ENCODE data around the gene STAT1.
"Not testable (repeated sequence)": the region's sequence is repeated elsewhere in the genome, so short reads cannot be mapped to it uniquely, and the experiment has no call there.

The STAT1 gene

DNA sequence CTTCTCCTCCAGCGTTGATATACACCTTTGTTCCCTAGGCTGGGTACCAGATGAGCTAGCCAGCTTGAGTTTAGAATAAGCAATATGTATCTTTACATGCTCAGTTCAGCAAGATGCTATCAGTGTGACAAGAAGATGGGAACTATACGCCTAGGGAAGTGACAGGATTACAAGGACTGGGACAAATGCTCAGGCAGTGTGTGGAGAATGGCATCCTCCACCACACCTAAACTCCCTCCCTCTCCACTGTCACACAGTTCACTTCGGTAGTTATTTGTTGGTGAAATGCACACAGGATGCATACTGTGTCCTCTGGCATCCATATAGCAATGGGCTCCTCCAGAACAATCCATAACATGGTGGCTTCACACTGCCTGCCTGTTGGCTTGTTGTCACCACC lies 7.7 kb downstream of the STAT1 start:
- DNase-seq, result no peak

GRCh38 chr2:191003405-191004309 lies 10.3 kb downstream of the STAT1 start:
- DNase-seq, result no peak

DNA sequence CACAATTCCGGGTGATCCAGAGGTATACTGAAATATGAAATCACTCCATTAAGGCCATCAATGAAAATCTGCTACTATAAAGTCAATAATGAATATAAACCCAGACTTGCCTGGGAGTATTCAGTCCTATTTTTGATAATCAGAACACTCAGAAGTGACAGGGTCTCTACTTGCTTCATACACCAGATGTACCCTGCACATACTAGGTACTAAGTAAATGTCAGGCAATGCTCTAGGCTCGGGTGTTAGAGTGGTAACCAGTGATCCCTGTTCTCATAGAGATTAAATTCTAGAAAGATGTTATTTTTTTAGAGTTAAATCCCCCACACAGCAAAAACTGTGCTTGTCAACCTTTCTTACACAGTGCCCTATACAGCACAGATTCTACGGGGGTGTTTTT lies 12.3 kb downstream of the STAT1 start:
- no peak for DNase-seq

- no peak for DNase-seq
These were observed 12.9 kb downstream of the STAT1 start for GRCh38 chr2:191001032-191001431.

DNA sequence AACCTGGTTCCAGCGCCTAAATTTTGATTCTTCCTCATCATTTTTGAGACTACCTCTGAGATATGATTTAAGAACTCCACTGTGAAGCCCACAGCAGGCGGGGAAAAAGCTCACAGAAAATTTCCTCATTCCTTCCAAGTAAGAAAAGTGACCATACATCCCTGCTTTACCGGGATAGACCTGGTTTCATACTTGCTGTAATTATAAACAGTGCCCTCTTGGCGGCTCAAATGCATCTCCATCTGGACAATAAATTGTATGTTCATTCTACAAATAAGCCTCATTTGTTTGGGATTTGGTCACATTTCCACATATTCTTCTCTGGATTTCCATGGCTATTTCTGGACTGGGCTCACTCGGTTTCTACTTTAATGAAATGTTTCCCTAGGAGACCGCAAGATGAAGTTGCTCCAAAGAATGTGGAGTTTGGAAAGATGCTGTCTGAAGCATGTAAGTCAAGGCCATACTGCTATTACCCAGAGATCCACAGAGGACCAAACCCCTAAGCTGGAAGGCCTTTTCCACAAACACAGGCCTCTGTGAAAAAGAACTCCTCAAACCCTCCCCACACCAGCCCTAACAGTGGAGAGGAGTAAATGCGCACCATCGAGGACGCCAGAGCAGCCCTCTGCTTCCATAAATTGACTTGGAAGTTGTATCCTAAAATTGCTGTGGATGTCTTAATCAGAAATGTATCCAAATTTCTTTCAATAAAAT lies 13.9 kb downstream of the STAT1 start:
- no peak for DNase-seq

DNA sequence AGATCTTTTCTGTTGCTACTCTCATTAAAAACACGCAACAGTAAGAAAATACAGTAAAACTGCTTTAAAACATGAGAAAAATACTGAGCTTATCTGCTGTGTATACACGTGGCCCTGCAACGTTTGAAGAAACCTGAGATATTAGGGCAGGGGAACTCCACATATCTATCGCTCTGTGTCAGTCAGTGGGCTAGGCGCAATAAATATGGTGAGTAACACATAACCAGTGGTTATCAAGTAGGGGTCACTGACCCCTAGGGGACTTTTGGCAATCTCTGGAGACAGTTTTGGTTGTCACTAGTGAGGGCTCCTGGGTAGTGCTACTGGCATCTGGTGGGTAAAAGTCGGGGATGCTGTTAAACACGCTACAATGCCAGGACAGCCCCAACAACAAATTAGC lies 14.9 kb downstream of the STAT1 start:
- no peak for DNase-seq

GRCh38 chr2:190997526-190998113 lies 16.4 kb downstream of the STAT1 start:
- no peak for DNase-seq

DNA sequence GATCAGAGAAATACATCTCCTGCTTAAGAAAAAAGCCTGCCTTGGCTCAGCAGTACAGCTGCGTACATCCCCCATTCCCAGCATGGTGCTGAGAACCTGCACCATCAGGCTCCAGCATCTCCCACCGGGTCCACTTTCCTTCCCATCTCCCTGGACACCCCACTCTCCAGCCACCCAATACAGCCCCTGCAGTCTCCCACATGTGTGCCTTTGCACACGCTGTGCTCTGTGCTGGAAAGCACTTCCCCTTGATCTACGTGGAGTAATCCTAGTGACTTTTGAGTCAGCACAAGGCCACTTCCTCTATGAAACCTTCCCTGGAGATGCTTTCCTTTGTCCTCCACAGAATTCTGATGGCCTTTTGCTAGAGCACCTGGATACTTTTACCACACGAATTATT lies 17.0 kb downstream of the STAT1 start:
- DNase-seq, result no peak

DNA sequence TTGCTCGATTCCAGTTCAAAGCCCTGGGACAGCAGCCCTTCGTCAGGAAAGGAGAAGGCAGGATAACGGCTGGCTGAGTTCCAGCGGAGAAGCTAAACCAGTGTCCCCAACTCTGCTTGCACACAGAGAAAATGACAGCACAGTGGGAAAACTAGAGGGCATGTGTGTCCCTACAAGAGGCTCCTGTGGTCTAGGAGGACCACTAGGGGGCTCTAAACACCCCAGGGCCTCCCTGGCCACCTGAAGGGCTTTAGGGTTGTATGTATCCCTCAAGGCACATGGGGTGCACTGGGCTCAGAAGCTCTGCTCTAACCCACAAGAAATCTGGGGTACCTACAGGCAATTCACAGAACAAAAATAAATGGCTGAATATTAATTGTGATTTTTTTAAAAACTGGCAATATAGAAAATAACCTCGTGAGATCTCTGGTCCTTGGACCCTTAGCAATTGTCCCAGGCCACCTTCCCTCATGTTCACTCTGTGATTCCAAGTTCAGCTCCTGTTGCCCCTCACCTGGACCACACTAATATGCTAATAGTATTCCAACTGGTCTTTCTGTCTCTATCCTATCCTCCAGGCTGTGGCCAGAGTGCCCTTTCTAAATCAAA lies 17.5 kb downstream of the STAT1 start:
- no peak for DNase-seq

DNA sequence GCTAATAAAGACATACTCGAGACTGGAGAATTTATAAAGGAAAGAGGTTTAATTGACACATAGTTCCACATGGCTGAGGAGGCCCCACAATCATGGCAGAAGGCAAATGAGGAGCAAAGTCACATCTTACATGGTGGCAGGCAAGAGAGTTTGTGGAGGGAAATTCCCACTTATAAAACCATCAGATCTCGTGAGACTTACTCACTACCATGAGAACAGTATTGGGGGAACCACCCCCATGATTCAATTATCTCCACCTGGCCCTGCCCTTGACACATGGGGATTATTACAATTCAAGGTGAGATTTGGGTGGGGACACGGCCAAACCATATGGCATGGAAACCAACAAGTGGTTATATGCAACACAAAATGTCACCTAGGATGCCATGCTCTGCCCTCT lies 18.7 kb downstream of the STAT1 start:
- DNase-seq, result not testable (repeated sequence)

DNA sequence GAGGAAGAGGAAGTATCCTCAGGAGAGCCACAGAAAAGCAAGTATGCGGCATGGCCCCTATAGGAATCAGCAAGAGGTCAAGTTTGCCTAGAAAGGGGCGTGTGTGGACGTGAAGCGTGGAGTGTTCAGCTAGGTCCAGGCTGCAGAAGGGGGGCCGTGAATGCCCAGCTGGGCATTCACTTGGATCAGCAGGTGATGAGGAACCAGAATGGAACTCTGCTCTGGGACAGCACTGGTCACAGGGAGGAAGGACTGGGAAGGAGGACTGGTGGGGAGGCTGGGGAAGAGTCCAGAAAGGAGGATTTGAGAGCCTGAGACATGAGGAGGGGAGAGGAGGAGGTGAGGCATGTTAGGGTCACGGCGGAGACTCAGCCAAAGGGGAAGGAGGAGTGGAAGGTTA lies 19.8 kb downstream of the STAT1 start:
- no peak for DNase-seq

DNA sequence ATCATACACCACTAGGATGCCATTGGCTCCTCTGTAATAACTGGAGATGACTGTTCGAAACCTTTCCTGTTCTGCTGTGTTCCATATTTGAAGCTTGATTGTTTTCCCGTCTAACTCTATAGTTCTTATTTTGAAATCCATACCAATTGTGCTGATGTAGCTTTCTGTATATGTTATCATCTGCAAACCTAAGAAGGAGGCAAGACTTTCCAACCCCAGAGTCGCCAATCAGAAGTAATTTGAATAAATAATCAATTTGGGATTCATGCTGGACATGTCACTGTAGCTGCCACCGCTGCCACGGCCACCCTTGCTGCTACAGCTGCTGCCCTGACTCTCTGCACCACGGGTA lies 20.7 kb downstream of the STAT1 start:
- no peak for DNase-seq

GRCh38 chr2:190990132-190990531 lies 23.8 kb downstream of the STAT1 start:
- no peak for DNase-seq

DNA sequence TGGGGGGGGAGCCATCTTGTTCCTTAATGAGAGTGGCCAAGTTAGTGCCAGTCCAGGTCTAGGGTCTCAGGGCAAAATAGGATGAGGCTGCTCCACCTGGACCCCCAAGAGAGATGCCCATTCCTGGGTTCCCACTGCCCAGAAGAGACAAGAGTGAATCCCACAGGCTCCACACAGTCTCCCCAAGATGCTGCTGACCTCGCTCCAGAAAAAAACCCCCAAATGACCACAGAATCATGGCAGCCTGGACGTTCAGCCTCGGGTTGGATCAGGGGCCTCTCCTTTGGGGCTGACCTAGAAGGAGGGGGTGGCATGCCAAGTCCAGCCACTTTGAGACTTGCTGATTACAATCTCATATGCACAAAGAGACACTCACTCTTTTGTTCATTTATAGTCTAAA lies 25.1 kb downstream of the STAT1 start:
- DNase-seq, result no peak

DNA sequence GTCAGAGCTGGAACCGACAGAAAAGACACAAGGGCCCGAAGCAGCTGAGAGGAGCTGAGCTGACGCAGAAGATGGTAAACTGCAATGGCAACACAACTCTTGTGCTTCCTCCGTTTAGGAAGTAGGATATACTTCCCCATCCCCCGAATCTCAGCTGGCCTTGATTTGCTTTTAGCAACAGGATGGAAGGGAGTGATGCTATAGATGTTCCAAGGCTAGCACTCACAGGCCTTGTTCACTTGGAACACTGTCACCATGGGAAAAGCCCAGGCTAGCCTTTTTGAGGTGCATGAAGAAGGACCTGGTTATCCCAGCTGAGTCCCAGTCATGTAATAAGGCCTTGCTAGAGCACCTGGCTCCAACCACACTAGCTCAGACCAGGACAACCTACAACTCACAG lies 26.0 kb downstream of the STAT1 start:
- no peak for DNase-seq

DNA sequence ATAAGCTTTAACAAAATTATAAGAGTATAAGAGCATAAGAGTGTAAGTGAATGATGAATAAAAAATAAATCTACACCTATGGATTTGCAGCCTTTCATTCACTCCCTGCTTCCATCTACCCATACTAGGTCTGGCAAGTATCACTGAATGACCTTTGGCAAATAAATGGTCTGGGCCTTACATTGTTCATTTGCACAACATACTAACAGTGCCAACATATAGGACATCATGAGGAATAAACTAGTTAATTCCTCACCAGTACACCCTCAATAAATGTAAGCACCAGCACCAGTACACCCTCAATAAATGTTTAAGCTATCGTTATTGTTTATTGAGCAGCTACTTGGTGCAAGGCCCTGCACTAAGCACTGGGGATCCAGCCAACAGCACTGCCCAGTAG lies 26.9 kb downstream of the STAT1 start:
- DNase-seq, result no peak

- DNase-seq, result no peak
These were observed 27.6 kb downstream of the STAT1 start for GRCh38 chr2:190986221-190986953.

GRCh38 chr2:190984595-190984994 lies 29.4 kb downstream of the STAT1 start:
- peak; percentile 51 for DNase-seq

DNA sequence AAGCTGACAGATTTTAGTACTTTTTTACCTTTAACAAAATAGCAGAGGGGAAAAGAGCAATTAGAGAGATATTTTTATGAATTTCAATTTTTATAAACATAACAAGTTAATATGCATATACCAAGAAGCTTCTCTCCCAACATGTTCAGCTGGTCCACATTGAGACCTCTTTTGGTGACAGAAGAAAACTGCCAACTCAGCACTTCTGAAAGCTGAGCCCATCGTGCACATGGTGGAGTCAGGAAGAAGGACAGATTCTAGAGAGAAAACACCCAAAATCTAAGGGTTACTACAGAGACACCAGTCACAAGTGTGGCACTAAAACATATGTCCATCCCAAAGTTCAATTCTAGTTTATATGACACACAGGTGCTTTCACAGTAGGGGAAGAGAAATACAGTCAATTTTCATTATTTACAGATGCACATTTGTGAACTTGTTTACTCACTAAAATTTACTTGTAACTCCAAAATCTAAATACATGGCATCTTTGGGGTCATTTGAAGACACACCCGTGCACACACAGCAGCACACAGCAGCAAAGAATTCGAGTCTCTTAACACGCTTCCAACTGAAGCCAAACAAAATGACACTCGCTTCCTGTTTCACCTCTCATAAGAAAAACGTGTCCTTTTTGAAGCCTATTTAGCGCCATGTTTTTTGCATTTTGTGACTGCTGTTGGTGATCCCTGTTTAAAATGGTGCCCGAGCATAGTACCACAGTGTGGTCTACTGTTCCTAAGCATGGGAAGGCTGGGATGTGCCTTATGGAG lies 31.5 kb downstream of the STAT1 start:
- DNase-seq, result no peak

GRCh38 chr2:190981733-190982132 lies 32.2 kb downstream of the STAT1 start:
- DNase-seq, result no peak

- no peak for DNase-seq
These were observed 32.6 kb downstream of the STAT1 start for GRCh38 chr2:190981333-190981732.

DNA sequence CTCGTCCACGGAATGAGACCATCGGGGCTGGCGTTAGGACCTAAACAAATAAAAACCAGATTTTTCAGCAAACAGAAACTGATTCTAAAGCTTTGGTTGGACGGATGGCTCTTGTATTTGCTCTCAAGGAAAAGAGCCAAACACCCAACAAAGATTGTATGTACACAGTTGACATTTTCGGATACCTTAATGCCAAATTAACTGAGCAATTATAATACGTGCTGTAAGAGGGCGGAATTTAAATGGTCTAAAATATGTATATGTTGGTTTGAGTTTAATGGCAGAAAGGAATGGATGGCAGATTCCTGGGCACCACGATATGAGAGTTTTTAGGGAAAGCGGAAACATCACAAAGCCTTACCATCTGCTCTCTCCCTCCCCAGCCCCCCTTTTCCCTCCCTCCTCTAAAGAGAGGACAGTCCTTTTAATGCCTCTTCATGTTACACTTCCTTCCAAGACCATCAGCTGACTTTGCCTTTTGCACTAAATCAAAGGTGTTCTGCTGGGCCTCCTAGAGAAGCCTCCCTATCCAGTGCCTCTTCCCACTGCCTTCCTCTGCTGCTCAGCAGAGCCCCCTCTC lies 33.3 kb downstream of the STAT1 start:
- no peak for DNase-seq
